Measurements from ENCODE around the gene PARD3. TPM values are rescaled to one million over a fixed set of nuclear protein-coding genes. Genes with fewer than 3 reads are reported as not detected.

Gene PARD3
- total RNA-seq, 2 donors from 2014 or later = 41.7 to 48.8 TPM

DNA sequence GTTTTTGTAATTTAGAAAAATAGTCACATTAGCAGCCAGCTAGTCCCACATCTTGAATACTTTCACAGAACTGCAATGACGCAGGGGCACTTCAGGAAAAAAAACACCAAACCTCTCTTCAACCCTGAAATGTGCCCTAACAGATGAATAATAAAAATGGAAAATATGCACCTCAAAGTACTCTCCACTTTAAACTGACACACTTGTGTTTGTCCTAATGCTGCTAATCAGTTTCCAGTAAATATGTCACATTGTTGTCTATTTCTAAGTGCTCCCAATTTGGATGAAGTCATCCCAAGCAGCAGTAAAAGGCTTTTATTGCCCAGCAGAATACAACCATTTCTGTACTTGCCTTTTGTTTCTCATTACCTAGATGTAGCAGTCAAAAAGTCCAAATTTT lies 86.7 kb downstream of the PARD3 start:
- no peak for DNase-seq
- Histone ChIP-seq H3K27me3 (no peaks in the 10 kb centered on the region), H3K9ac (ENCODE audit: low read depth in 2 of 2, low read length in 2 of 2) (no peak overlapping the region), H3K4me3 (no peak overlapping the region), H3K9me3 (no peaks in the 10 kb centered on the region), H3K36me3 (no peaks in the 10 kb centered on the region), H3K4me1 (peaks cover 3% of the 10 kb centered on the region), H3K27ac (no peak overlapping the region)
- intact Hi-C loops (cut with DNase I) = loop anchor here (10.0 kb wide), 2 partner anchors 86 to 216 kb away; partner anchors contain the start of gene PARD3
- TF ChIP-seq, protein P1, sequence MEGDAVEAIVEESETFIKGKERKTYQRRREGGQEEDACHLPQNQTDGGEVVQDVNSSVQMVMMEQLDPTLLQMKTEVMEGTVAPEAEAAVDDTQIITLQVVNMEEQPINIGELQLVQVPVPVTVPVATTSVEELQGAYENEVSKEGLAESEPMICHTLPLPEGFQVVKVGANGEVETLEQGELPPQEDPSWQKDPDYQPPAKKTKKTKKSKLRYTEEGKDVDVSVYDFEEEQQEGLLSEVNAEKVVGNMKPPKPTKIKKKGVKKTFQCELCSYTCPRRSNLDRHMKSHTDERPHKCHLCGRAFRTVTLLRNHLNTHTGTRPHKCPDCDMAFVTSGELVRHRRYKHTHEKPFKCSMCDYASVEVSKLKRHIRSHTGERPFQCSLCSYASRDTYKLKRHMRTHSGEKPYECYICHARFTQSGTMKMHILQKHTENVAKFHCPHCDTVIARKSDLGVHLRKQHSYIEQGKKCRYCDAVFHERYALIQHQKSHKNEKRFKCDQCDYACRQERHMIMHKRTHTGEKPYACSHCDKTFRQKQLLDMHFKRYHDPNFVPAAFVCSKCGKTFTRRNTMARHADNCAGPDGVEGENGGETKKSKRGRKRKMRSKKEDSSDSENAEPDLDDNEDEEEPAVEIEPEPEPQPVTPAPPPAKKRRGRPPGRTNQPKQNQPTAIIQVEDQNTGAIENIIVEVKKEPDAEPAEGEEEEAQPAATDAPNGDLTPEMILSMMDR (IDR thresholded peaks at IDR 0.05) = no peak

DNA sequence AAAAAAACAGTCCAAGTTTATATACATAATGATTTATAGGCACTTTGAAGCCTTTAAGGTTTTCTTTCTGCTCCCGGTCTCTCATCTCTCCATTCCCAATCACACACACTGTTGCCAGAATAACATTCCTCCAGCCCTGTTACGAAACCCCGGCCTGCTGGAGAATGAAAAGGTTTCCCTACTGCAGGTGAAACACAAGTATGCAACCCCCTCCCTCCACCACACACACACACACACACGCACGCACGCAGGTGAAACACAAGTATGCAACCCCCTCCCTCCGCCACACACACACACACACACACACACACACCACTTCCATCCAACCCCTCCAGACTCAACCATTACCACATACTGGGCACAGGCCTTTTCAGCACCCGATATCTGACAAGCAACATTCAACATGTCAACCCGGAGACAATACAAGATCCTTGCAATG lies 87.5 kb downstream of the PARD3 start:
- Histone ChIP-seq H3K36me3 (no peaks in the 10 kb centered on the region), H3K27ac (no peak overlapping the region), H3K9ac (ENCODE audit: low read depth in 2 of 2, low read length in 2 of 2) (no peak overlapping the region), H3K4me3 (no peak overlapping the region), H3K4me1 (peaks cover 3% of the 10 kb centered on the region), H3K27me3 (no peaks in the 10 kb centered on the region), H3K9me3 (no peaks in the 10 kb centered on the region)
- TF ChIP-seq, protein P1 (IDR thresholded peaks at IDR 0.05) = no peak
- DNase-seq = no peak
- intact Hi-C loops (cut with DNase I) = loop anchor here (10.0 kb wide), 2 partner anchors 87 to 217 kb away; partner anchors contain the start of gene PARD3

DNA sequence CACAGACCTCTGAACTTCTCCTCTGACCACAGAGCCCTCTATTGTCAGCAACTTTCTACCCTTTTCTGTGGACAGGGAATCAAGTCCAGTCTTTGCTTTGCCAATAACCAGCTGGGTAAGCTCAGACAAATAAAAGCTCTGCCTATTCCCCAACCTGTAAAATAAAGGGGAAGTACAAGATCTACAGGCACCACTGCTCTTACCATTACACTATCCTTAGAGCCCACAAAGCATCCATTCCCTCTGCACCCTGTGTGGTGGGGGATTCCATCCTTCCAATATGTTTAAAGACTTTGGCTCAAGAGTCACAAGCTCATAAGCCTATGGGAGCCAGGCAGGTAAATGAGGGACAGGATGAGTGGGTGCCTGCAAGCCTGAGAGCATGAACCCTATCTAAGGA lies 88.2 kb downstream of the PARD3 start:
- DNase-seq = no peak
- H3K4me1 ChIP-seq = peaks cover 3% of the 10 kb centered on the region
- H3K9me3 ChIP-seq = no peaks in the 10 kb centered on the region
- no peak overlapping the region for H3K27ac ChIP-seq
- TF ChIP-seq, protein P1 (IDR thresholded peaks at IDR 0.05) = no peak
- intact Hi-C loops (cut with DNase I) = loop anchor here (10.0 kb wide), 2 partner anchors 88 to 218 kb away; partner anchors contain the start of gene PARD3
- H3K27me3 ChIP-seq = no peaks in the 10 kb centered on the region
- H3K4me3 ChIP-seq = no peak overlapping the region
- H3K36me3 ChIP-seq = no peaks in the 10 kb centered on the region
- no peak overlapping the region for H3K9ac ChIP-seq (ENCODE audit: low read depth in 2 of 2, low read length in 2 of 2)

DNA sequence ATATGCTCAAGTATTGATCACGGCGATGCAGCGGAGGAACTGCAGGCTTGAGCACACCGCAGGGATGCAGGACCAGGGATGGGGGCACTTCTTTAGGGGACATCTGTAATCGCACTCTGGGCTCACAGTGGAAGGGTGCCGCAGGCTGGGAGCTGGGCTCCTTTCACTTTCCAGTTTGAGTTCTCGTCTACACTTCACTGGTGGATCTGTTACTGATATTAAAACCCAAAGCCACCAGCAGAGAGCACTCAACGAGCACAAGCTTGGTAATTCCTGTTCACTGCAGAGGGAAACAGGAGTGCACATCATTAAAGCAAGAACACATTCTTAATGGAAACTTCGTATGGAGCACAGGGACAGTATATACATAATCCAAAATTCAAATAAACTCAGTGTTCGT lies 91.3 kb downstream of the PARD3 start:
- H3K27ac ChIP-seq = no peak overlapping the region

DNA sequence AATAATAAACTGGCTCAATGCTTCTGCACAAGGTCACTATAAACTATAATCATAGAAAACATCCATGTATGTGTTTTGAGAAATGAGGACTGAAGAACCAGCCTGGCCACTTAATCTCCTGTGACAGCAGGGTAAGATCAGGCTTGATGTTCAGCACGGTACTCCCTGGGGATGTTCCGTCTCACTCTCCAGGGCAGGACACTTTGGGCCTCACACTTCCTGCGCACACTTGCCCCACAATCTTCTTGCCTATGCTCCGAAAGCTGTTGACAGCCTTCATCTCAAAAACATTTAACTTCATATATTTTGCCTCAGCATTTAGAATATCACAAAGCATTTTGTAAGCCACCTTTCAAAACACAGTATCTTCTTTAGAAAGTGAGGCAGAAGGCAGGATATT lies 92.7 kb downstream of the PARD3 start:
- H3K36me3 ChIP-seq = no peaks in the 10 kb centered on the region
- TF ChIP-seq, protein P1 (IDR thresholded peaks at IDR 0.05) = no peak
- no peaks in the 10 kb centered on the region for H3K27me3 ChIP-seq
- no peaks in the 10 kb centered on the region for H3K9me3 ChIP-seq
- H3K27ac ChIP-seq = no peak overlapping the region
- DNase-seq = no peak
- H3K4me3 ChIP-seq = no peak overlapping the region
- peaks cover 3% of the 10 kb centered on the region for H3K4me1 ChIP-seq
- intact Hi-C loops (cut with DNase I) = loop anchor here (10.0 kb wide), 2 partner anchors 92 to 222 kb away; partner anchors contain the start of gene PARD3
- H3K9ac ChIP-seq (ENCODE audit: low read depth in 2 of 2, low read length in 2 of 2) = no peak overlapping the region

More for the DNA sequence above, 91.3 kb downstream of the PARD3 start:
- peak; percentile 65 for DNase-seq
- no peaks in the 10 kb centered on the region for H3K9me3 ChIP-seq
- TF ChIP-seq, protein P1 (IDR thresholded peaks at IDR 0.05) = peak; percentile 40
- no peak overlapping the region for H3K9ac ChIP-seq (ENCODE audit: low read depth in 2 of 2, low read length in 2 of 2)
- H3K27me3 ChIP-seq = no peaks in the 10 kb centered on the region
- no peaks in the 10 kb centered on the region for H3K36me3 ChIP-seq
- no peaks in the 10 kb centered on the region for H3K4me1 ChIP-seq
- intact Hi-C loops (cut with DNase I) = loop anchor here (10.0 kb wide), 2 partner anchors 91 to 221 kb away; partner anchors contain the start of gene PARD3
- H3K4me3 ChIP-seq = no peak overlapping the region

All from colonic mucosa (tissue), 4 donors.